GM12878 (cell line): ENCODE data around the gene PLRG1. TPM values are rescaled to one million over a fixed set of nuclear protein-coding genes. Genes with fewer than 3 reads are reported as not detected.

Experiments used
- ATAC-seq: fragments of 200-7000 bp; cut with Tn5 transposase; 3 replicates; pipeline ENCODE4 v1.9.1; 2020; ENCODE audit warnings: mild to moderate bottlenecking, moderate library complexity
- BruUV-seq: library from RNA; stranded (reverse); fragments of 400-500 nt; replicated peaks from 2 replicates; lab custom pipeline; 2021; lab: Mats Ljungman, UMichigan
- CTCF ChIA-PET: fragments of 300-600 bp; sonication (Branson Sonifier 250); formaldehyde crosslinking; extraction: SDS; loops from one replicate; lab custom pipeline; 2021; ENCODE audit warnings: inconsistent platforms; lab: Yijun Ruan, JAX
- POLR2A ChIA-PET: fragments of 350-600 bp; formaldehyde crosslinking; extraction: SDS; loops from one replicate; lab custom pipeline; 2021; ENCODE audit warnings: inconsistent platforms; lab: Charles Lee
- RAD21 ChIA-PET: fragments of 300-600 bp; sonication (Branson Sonifier 250); formaldehyde crosslinking; loops from one replicate; lab custom pipeline; 2023; ENCODE audit warnings: antibody characterized with exemption; ENCODE audit not compliant: unreplicated experiment; lab: Charles Lee
- SMC1A ChIA-PET: fragments of 300-600 bp; sonication (Branson Sonifier 250); formaldehyde crosslinking; loops from one replicate; lab custom pipeline; 2023; ENCODE audit not compliant: unreplicated experiment, uncharacterized antibody; lab: Charles Lee
- DNase-seq: peaks from one replicate; pipeline ENCODE4 v3.0.0-alpha.2; 2011; ENCODE audit warnings: low read depth, low spot score
- FAIRE-seq: peaks from 3 replicates; lab custom pipeline; 2011; peaks lifted over from hg19 to GRCh38; lab: Jason Lieb, UNC
- H2AFZ ChIP-seq: 2 replicates; pipeline ENCODE4 v1.6.0; 2011; ENCODE audit warnings: low read depth, low read length, control low read depth; ENCODE audit not compliant: control insufficient read depth
- H3K27ac ChIP-seq: 2 replicates; pipeline ENCODE4 v1.5.1; 2011; ENCODE audit warnings: control low read depth; ENCODE audit not compliant: control insufficient read depth, insufficient read depth
- H3K27me3 ChIP-seq, 2 experiments: replicated peaks in 1 of 2; 2 replicates each; pipeline versions ENCODE4 v1.6.0 to v1.6.1; 2011; ENCODE audit warnings: low read length in 1 of 2; ENCODE audit not compliant: control insufficient read depth in 2 of 2, insufficient read depth in 2 of 2
- H3K36me3 ChIP-seq, 2 experiments: 2 replicates each; pipeline ENCODE4 v1.5.1; 2011; ENCODE audit warnings: low read length in 1 of 2; ENCODE audit not compliant: control insufficient read depth in 2 of 2, insufficient read depth in 2 of 2
- H3K4me1 ChIP-seq: 2 replicates; pipeline ENCODE4 v1.6.1; 2011; ENCODE audit warnings: mild to moderate bottlenecking, low read length, moderate library complexity, mixed read lengths; ENCODE audit not compliant: control insufficient read depth, insufficient read depth
- H3K4me2 ChIP-seq: 2 replicates; pipeline ENCODE4 v1.6.0; 2011; ENCODE audit warnings: control low read depth; ENCODE audit not compliant: control insufficient read depth, insufficient read depth
- H3K4me3 ChIP-seq: fragments of 200-600 bp; sonication (generic); 2 replicates; pipeline ENCODE4 v1.5.1; 2016
- H3K79me2 ChIP-seq: 2 replicates; pipeline ENCODE4 v1.6.0; 2011; ENCODE audit warnings: low read length; ENCODE audit not compliant: control insufficient read depth, insufficient read depth
- H3K9ac ChIP-seq: 2 replicates; pipeline ENCODE4 v1.8.0; 2011; ENCODE audit warnings: low read length, control low read depth, mixed read lengths; ENCODE audit not compliant: control insufficient read depth, insufficient read depth
- H3K9me3 ChIP-seq: replicated peaks from 3 replicates; pipeline ENCODE4 v1.5.1; 2011; ENCODE audit warnings: mild to moderate bottlenecking, low read length; ENCODE audit not compliant: control insufficient read depth, insufficient read depth
- H4K20me1 ChIP-seq: 2 replicates; pipeline ENCODE4 v1.6.0; 2011; ENCODE audit not compliant: control insufficient read depth, insufficient read depth
- BCL11A ChIP-seq: IDR thresholded peaks from 2 replicates; pipeline ENCODE4 v1.6.1; 2011; ENCODE audit warnings: low read depth, low read length
- E2F8 ChIP-seq: fragments of 450-650 bp; IDR thresholded peaks from 2 replicates; pipeline ENCODE4 v1.6.1; 2018; ENCODE audit warnings: mild to moderate bottlenecking, low read depth, moderate library complexity; ENCODE audit not compliant: partially characterized antibody
- FOXM1 ChIP-seq: IDR thresholded peaks from 2 replicates; pipeline ENCODE4 v1.6.1; 2012; ENCODE audit warnings: low read depth, mild to moderate bottlenecking, inconsistent platforms, low read length, moderate library complexity
- KAT2A ChIP-seq: conservative IDR thresholded peaks from 2 replicates; pipeline ENCODE4 v1.6.1; 2011; ENCODE audit warnings: low read depth, low read length; ENCODE audit not compliant: control insufficient read depth
- RAD51 ChIP-seq: fragments of 450-650 bp; IDR thresholded peaks from 2 replicates; pipeline ENCODE4 v1.6.1; 2016; ENCODE audit warnings: moderate library complexity, mild to moderate bottlenecking, inconsistent platforms
- SIX5 ChIP-seq: IDR thresholded peaks from 2 replicates; pipeline ENCODE4 v1.6.1; 2011; ENCODE audit warnings: mild to moderate bottlenecking, low read depth, low read length, moderate library complexity; ENCODE audit not compliant: severe bottlenecking
- SPI1 ChIP-seq: IDR thresholded peaks from 2 replicates; pipeline ENCODE4 v1.6.1; 2011; ENCODE audit warnings: low read depth, mild to moderate bottlenecking, low read length, moderate library complexity, borderline replicate concordance; ENCODE audit not compliant: insufficient read depth
- TCF7 ChIP-seq: IDR thresholded peaks from 2 replicates; pipeline ENCODE4 v1.6.1; 2014; ENCODE audit warnings: antibody characterized with exemption, borderline replicate concordance
- ZBTB40 ChIP-seq: fragments of 450-650 bp; IDR thresholded peaks from 2 replicates; pipeline ENCODE4 v1.6.1; 2016; ENCODE audit warnings: mild to moderate bottlenecking, moderate library complexity, borderline replicate concordance
- WGBS: methylation state at CpG from one replicate; pipeline ENCODE4 v1.1.6; 2016; ENCODE audit warnings: low lambda C conversion rate; ENCODE audit not compliant: insufficient replicate concordance, insufficient coverage; ENCODE audit errors: missing lambda C conversion rate; 5-methylcytosine and 5-hydroxymethylcytosine counted together
- in situ Hi-C: fragments of 300-500 bp; cut with MboI; formaldehyde crosslinking; loops from 9 replicates; pipeline ENCODE4 v1.14.3; 2018; ENCODE audit warnings: mixed read lengths
- intact Hi-C: fragments of 100-400 bp; cut with micrococcal nuclease; formaldehyde crosslinking; loops from one replicate; pipeline ENCODE4 v1.14.2; 2022; ENCODE audit not compliant: unreplicated experiment
- polyA plus RNA-seq, 11 experiments: library from polyadenylated mRNA; depleted of rRNA in 4 of 11; unstranded in 6 of 11; stranded (reverse) in 5 of 11; fragments of >200 nt; fragmentation: Nextera tagmentation in 4 of 11; fragmentation: Illumina TruSeq in 1 of 11; extraction: Ambion mirVana in 4 of 11; extraction: Trizol in 1 of 11; gene quantifications; 1 replicate in 1 of 11; 2 replicates in 10 of 11; pipeline versions ENCODE4 v1.2.1 to v1.2.3, GENCODE V29; 2011 to 2016; ENCODE audit warnings: inconsistent platforms in 2 of 11, missing spikeins in 2 of 11, low read depth in 1 of 11
- total RNA-seq, 4 experiments: library from RNA; depleted of rRNA in 3 of 4; stranded (reverse); fragments of >200 nt in 3 of 4; fragmentation: Illumina TruSeq in 1 of 4; extraction: Trizol in 1 of 4; gene quantifications; 2 replicates each; pipeline versions ENCODE4 v1.2.1 to v1.2.3, GENCODE V29; 2013 to 2021
- TF ChIP-seq, protein P1 (sequence below): IDR thresholded peaks from 2 replicates; pipeline ENCODE4 v1.6.1; 2012; ENCODE audit warnings: low read depth, low read length, improper control_type of control experiment

The PLRG1 gene
- total and polyA plus RNA-seq, 10 of the 15 experiments (the other 5 are each of a cell fraction or from before 2014, with no cell fraction given): 54.7 to 182 (median 111) TPM

DNA sequence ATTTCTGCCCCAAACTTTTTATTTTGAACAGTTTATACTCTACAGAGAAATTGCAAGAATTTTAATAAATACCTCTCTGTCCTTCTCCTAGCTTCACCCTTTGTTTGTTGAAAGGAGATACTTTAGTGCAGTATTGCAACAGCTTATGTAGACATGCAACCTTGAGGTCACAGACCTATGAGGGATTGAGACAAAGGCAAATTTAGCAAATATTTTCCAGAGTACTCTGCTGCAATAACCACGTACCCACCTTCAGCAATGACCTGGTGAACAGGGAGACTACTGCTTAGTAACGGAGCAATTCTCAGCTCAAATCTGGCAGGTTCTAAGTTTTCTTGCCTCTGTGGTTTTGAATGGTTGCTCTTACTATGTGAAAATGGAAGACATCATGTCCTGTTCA is 27.1 kb upstream of the PLRG1 start:
- no TSS peak for BruUV-seq
- 24% methylated on average over 2 of the region's 2 CpGs for WGBS
- Histone ChIP-seq H3K4me3 (no peak overlapping the region), H3K4me2 (no peak overlapping the region), H3K9ac (no peak overlapping the region), H3K27ac (no peak overlapping the region), H3K36me3 (no peaks in the 10 kb centered on the region), H3K79me2 (no peaks in the 10 kb centered on the region), H4K20me1 (no peaks in the 10 kb centered on the region), H2AFZ (no peak overlapping the region), H3K9me3 (no peaks in the 10 kb centered on the region), H3K4me1 (no peaks in the 10 kb centered on the region), H3K27me3 (no peaks in the 10 kb centered on the region)
- FAIRE-seq (no peak), ATAC-seq (no peak), DNase-seq (no peak)
- POLR2A ChIA-PET: interaction anchor here (0.5 kb wide), 1 partner anchor 18 kb away, joined by 3 read pairs; no protein-coding TSS in a partner anchor
- SMC1A ChIA-PET: interaction anchor here (0.9 kb wide), 1 partner anchor 15 kb away, joined by 3 read pairs; no protein-coding TSS in a partner anchor
- RAD21 ChIA-PET: no interaction called here
- in situ Hi-C loops: no loop called here
- CTCF ChIA-PET: interaction anchor here (1.0 kb wide), 1 partner anchor 18 kb away, joined by 3 read pairs; no protein-coding TSS in a partner anchor
- intact Hi-C loops: no loop called here
- TF ChIP-seq ZBTB40 (no peak), RAD51 (no peak), BCL11A (no peak), SPI1 (no peak), FOXM1 (no peak), KAT2A (no peak), SIX5 (no peak), TCF7 (no peak), E2F8 (no peak)
- TF ChIP-seq, protein P1, sequence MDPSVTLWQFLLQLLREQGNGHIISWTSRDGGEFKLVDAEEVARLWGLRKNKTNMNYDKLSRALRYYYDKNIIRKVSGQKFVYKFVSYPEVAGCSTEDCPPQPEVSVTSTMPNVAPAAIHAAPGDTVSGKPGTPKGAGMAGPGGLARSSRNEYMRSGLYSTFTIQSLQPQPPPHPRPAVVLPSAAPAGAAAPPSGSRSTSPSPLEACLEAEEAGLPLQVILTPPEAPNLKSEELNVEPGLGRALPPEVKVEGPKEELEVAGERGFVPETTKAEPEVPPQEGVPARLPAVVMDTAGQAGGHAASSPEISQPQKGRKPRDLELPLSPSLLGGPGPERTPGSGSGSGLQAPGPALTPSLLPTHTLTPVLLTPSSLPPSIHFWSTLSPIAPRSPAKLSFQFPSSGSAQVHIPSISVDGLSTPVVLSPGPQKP: no peak
